ENCODE data around the gene C19orf18. TPM values are rescaled to one million over a fixed set of nuclear protein-coding genes. Genes with fewer than 3 reads are reported as not detected.
A peak's percentile ranks its signal among the peaks of the same experiment; 100 is the strongest.
"Not testable (repeated sequence)": the region's sequence is repeated elsewhere in the genome, so short reads cannot be mapped to it uniquely, and the experiment has no call there.

C19orf18 gene
- not detected in 2 replicates for total RNA-seq (2014; rRNA removed; shearing (Covaris generic))

DNA sequence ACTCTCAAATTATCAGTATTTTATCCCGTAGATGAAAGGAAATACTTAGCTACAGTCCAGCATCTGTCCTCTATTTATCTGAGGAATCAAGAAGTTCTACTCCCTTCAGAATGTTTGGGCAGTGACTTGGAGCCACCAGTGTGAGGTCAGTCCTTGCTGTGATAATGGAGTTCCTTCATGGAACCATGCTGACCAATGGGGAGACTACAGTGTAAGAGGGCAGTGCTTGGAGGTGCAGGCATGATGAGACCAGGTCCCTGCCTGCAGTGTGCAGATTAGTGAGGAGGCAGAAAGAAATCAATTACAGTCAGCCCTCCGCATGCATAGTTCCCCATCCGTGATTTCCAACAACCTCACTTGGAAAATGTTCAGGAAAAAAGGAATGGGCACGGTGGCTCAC is at the start of gene C19orf18:
Gene C19orf18, minus strand, starts transcription at position 101 of the 400 bp plus-strand sequence. CDS start 102 bp downstream, outside the sequence.
- DNase-seq (ENCODE audit: low spot score): no peak

DNA sequence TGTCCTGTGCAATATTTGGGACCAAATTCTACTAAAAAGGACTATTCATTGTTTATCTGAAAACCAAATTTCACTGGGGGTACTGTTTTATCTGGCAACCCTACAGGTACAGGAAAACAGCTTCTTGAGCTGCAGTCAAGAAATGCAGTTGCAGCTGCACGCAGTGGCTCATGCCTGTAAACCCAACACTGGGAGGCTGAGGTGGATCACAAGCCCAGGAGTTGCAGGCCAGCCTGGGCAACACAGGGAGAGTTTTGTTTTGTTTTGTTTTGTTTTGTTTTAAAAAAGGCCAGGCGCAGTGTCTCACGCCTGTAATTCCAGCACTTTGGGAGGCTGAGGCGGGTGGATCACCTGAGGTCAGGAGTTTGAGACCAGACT is 47.9 kb upstream of the C19orf18 start:
- no peak for DNase-seq (ENCODE audit: low spot score)

DNA sequence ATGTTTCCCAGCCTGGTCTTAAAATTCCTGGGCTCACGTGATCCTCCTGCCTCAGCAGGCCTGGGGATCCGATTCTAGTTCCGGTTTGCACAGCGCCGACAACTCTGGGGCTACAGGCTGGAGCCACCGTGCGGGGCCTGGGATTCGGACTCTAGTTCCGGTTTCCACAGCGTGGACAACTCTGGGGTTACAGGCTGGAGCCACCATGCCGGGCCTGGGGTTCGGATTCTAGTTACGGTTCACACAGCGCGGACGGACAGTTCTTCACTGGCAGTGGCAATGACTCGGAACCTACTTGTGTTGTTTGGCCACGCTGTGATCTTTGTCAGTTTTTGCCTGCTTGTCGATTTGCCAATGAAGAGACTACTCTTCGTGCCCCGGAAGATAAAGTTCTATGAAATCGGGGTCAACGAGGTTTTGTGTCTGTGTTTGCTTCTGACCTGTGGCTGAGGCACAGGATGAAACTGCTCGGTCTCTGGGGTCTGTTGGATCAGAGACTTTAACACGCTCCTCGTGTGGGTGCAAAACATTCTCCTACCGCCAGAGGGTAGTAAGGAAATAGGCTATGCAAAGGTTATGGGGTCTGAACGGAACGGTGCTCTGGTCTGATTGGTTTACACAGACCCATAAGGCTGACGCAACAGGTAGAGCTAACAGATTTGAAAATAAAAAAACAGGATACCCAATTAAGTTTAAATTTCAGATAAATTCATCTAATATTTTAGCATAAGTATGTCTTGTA is 47.4 kb upstream of the C19orf18 start:
- no peak for DNase-seq (ENCODE audit: low spot score)

DNA sequence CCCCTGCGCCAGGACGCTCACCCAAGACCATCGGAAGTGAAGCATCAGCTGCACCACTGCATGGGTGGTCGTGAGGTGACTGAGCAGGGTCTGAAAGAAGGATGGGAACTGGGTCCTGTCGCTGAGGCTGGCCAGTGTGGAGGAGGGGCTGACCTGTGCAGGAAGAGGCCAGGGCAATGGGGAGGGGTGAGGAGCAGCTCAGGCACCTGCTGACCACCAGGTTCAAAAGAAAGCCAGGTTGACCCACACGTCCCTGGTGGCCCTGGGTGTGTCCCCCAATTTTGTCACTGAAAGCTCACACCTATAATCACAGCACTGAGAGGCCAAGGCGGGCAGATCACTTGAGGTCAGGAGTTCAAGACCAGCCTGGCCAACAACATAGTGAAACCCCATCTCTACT is 45.8 kb upstream of the C19orf18 start:
- no peak for DNase-seq (ENCODE audit: low spot score)

DNA sequence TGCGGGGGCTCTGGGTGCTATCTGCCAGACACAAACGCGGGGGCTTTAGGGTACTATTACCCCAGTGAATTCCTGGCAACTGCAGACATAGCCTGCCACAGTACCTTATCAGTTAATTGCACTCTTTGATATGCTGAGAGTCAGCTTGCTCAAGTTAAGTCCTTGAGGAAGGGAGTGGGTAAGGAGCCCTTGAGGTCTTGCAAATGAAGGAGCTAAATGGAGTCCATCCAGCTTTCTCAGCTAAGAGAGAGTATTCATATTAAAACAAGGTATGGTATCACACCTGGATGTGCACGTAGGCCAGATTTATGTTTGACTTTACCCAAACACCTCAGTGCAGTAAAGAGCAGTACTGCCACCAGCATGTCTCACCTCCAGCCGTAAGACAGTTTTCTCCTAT is 39.8 kb upstream of the C19orf18 start:
- DNase-seq (ENCODE audit: low spot score): no peak

DNA sequence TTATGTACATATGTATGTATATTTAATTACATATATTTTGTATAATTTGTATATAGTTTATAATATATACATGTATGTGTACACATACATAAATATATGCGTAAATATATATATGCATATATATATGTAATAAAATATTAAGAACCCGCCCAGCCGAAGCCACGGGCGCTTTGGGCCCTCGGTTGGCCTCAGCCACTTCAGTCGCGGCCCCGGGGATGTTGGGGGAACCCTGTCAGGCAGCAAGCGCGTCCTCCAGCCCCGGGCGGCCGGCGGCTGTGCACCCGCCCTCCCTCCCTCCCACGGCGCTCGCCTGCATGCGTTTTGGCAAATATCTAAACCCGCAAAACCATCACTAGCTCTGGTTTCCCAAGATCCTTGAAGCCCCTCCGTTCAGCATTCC is 36.2 kb upstream of the C19orf18 start:
- DNase-seq (ENCODE audit: low spot score): no peak

DNA sequence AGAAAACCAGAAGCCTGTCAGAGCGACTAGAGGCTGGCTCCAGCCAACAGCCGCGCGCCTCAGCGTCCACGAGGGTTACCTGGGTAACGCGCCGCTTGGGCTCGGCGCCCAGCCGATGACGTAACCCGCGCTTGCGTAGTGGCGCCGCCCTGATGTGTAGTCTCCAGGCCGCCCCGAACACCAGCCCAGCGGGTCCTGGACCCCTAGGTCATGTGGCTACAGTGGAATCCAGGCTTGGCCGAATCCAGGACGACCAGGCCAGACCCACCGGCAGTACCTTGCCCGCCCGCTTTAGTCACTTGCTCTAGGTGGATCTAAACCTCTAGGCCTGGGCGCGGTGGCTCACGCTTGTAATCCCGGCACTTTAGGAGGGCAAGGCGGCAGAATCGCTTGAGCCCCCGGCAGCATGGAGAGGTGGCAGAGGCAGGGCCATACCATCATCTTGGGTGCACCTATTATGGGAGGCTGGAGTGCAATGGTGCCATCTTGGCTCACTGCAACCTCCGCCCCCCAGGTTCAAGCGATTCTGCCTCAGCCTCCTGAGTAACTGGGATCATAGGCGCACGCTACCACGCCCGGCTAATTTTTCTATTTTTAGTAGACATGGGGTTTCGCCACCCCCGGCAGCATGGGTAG is 35.5 kb upstream of the C19orf18 start:
- DNase-seq (ENCODE audit: low spot score): no peak

DNA sequence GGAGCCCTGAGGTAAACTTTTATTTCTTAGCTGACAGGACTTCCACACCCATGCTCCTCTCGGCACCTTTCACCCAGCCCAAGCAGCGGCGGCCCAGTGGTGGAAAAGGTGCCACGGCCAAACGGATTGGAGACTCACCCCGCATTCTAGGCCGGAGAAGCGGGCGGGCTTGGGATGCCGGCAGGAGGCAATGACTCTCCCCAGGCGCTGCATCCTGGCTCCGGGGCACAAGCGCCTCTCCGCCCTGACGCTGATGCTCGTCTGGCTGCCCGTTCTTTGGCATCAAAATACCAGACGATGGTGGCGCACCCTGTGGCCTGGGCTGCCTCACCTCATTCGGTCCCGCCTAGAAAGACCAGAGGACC is 34.9 kb upstream of the C19orf18 start:
- DNase-seq (ENCODE audit: low spot score): no peak

DNA sequence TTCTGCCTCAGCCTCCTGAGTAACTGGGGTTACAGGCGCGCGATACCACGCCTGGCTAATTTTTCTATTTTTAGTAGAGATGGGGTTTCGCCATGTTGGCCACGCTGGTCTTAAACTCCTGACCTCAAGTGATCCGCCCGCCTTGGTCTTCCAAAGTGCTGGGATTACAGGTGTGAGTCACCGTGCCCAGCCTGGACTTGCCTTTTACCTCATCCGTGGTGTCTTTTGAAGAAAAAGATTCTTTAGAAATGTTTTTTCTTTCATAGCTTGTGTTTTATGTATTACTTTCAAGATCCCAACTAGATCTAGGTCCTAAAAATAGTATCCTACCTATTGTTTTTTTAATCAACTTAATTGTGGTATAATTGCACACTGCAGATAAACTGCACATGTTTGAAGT is 34.5 kb upstream of the C19orf18 start:
- DNase-seq (ENCODE audit: low spot score): not testable (repeated sequence)

DNA sequence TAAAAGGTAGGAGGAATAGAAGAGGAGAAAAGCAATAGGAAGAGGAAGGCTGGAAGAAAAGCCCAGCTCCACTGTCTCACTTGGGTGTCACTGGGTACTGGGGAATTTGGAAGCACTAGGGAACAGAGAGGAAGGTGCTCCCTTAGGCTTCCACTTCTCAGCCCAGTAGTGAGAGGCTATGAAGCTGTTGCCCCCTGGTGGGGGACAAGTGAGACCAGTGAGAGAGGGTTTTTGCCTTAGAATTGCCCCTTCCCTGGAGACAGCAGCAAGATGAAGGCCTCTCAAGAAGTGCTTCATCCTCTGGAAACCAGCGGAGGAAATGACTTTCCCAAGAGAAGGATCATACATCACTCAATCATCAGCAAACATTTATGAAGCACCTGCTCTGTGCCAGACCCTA is 33.0 kb upstream of the C19orf18 start:
- no peak for DNase-seq (ENCODE audit: low spot score)

DNA sequence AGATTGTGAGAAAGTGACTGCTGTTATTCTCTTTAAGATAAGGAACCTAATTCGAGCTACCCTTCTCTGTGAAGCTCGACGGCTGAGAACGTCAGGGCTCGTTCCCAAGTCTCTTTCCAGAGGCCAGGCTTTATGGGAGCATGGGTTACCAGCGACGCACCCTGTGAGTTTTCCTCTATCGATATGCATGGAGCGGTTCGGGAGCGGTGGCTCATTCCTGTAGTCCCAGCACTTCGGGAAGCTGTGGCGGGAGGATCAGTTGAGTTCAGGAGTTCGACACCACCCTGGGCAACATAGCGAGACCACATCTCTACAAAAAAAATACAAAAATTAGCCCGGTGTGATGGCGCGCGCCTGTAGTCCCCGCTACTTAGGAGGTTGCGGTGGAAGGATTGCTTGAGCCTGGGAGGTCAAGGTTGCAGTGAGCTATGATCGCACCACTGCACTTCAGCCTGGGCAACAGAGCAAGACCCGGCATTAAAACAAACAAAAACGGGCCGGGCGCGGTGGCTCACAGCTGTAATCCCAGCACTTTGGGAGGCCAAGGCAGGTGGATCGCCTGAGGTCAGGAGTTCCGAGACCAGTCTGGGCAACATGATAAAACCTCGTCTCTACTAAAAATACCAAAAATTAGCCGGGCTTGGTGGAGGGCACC is 29.0 kb upstream of the C19orf18 start:
- DNase-seq (ENCODE audit: low spot score): no peak

DNA sequence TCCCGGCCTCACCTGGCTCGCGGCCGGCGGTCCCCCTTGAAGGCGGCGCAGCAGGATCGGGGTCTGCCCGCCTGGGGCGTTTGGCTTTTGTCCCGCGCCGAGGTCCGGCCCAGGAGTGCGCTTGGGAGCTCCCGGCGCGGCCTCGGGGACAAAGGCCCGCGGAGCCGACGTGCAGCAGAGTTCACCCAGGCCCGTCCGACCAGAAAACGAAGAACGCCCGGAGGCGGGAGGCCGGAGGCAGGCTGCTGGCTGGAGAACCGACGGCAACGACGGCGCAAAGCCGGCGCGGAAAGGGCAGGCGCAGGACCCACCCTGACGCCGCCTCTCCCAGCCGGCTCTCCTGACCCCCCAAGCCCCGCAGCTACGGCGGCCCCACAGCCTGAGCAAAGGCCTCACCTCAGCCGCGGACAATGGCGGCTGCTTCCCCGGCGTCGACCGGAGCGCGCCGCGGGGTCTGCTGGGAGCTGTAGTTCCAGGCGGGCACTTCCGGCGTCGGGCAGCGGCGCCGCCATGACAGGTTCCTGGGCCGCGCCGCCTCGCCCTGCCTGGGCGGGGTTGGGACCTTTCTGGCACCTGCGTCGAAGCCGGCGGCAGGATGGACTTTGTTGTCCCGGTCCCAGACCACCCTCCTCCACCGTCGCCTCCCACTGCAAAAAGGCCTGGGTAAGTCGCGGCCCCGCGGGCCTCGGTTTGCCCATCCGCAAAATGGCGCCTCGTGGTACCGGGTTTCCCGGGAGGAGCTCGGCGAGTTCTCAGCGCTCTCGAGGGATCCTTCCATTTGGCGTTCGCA is 28.2 kb upstream of the C19orf18 start, which contains the start of gene ZNF606:
Gene ZNF606, minus strand, starts transcription at position 437 of the 790 bp plus-strand sequence. CDS start 1,501 bp downstream, outside the sequence.
- peak; percentile 84 for DNase-seq (ENCODE audit: low spot score)

DNA sequence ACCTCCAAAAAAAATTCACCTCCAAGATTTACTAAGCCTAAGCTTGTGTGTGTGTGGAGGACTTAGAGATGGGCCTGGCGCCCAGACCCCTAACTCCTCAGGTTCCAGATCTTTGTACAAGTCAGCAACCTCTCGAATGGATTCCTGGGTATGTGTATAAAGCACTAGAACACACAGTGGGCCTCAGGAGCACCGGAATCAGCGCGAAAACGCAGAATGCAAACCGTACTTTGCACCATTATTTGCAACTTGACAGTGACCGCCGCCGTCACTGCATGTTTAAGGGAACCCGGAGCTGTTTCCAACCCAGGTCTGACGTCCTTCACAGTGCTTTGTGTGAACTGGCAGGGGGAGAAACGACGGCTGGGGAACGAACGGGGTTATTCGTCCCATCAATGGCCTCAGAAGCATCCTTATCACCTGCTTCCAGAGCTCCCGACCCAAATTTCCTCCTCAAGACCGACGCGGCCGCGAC is 27.6 kb upstream of the C19orf18 start:
- no peak for DNase-seq (ENCODE audit: low spot score)

DNA sequence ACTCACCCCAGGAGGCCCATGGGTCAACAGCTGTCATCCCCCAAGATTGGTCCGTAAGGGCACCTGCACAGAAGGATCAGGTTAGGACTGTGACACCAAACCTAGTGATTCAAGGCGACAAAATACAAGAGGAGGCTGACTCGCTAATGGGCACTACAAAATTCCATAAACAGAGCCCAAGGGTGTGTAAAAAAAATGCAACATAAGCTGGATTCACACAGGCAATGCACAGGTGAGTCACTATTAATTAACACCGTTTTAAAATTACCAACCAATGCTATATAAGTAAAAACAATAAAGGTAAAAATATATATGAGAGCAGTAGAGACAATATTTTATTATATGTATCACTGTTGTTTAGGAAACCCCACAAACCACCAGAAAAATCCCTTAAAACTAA is 26.3 kb upstream of the C19orf18 start:
- no peak for DNase-seq (ENCODE audit: low spot score)

DNA sequence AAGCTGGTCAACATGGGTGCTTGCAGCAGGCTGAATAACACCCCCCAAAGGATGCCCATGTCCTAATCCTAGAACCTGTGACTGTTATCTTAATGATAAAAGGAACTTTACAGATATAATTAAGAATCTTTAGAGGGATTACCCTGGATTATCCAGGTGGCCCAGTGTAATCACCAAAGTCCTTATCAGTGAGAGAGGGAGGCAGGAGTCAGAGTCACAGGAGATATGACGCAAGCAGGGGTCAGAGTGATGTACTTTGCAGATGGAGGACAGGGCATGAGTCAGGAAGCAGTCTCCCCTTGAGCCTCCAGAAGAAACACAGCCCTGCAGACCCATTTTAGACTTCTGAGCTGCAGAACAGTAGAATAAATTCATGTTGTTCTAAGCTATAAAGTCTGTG is 18.5 kb upstream of the C19orf18 start:
- DNase-seq (ENCODE audit: low spot score): no peak

DNA sequence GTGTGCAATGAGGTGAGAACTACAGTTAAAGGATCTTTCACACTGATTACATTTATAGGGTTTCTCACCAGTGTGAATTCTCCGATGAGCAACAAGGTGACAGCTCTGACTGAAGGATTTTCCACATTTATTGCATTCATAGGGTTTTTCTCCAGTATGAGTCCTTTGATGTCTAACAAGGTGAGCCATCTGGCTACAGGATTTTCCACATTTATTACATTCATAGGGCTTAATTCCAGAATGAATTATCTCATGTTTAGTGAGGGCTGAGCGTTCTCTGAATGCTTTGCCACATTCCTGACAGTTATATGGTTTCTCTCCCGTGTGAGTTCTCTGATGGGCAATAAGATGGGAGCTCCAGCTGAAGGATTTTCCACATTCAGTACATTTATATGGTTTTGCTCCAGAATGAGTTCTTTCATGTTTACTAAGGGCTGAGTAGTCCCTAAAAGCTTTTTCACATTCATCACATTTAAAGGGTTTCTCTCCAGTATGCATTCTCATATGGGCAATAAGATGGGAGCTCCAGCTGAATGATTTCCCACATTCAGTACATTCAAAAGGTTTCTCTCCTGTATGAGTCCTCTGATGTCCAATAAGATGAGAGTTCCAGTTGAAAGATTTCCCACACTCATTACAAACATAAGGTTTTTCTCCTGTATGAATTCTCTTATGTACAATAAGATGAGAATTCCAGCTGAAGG is 4.4 kb upstream of the C19orf18 start:
- DNase-seq (ENCODE audit: low spot score): no peak

DNA sequence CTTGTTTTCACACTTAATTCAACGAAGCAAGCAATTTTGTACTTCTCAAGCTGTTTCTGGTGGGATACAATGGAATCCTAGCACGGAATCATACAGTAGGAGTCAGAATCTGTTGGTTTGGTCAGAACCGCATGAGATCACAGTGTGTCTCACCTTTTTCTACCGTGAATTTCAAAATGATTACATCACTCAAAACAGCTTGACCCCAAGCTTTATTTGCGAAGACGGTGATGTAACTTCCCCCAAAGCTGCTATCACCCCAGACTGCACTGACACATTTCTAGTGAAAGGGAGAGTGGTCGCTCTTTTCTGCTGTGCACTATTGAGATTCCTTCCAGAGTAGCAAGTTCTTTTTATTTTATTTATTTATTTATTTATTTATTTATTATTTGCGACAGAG is 9.6 kb downstream of the C19orf18 start:
- no peak for DNase-seq (ENCODE audit: low spot score)

DNA sequence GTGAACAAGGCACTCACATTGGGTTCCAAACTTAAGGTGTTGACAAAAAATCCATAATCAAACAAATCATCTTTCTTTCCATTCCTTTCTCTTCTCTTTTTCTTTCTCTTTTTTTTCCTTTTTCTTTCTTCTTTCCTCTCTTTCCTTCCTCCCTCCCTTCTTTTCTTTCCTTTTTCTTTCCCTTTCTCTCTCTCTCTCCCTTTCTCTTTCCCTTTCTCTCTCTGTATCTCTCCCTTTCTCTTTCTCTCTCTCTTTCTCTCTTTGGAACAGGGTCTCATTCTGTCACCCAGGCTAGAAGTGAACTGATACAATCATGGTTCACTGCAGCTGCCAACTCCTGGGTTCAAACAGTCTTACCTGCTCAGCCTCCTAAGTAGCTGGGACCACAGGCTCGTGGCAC is 12.5 kb downstream of the C19orf18 start:
- no peak for DNase-seq (ENCODE audit: low spot score)

DNA sequence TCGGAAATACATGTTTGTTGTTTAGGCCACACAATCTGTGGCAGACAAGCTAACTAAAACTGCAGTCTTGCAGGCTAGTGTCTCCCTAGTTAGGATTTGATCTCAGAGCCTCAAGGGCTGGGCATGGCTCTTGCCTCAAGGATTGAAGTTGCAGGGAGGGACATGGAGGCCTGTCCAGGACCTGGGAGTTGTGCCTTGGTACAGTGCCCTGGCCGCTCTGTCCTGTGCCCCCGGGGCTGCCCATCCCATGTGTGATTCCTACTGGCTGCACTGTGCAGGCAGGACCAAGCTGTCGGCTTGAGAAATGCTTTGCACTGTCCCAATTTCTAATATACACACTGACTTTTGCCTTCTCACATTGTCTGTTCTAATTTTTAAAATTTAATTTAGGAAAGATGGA is 19.3 kb downstream of the C19orf18 start:
- no peak for DNase-seq (ENCODE audit: low spot score)

DNA sequence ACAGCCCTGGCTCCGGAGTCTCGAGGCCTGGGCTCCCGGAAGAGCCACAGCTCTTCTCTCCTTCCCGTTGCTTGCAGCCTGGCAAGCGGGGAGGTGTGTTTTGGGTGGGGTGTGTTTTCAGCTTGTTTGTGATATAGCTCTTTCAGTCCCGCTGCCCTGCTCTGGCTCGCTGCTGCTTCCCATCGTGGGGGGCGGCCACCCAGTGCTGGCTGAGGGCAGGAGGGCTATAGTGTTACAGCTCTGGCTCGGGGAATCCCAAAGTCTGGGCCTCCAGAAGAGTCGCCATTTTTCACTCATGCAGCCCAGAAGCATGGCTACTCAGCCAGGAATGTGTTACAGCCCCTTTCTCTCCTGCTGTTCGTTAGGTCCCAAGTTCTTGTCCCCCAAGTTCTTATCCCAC is 24.6 kb downstream of the C19orf18 start:
- DNase-seq (ENCODE audit: low spot score): no peak

DNA sequence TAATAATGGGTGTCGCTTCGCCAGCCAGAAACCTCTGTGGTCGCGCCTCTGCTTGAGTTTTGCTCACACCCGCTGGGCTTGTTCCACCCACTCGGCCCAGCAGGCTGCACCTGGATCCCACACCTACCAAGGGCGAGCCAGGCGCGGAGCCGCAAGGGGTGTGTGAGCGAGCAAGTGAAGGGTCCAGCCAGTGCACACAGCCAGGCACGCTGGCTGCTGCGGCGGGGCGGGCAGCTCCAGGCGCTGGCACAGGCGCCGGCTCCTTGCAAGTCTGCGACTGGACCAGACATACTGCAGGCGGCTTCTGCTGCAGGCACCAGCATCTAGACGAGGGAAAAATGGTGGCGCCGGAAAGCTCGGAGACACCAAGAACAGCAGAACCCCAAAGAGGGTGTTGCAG is 25.0 kb downstream of the C19orf18 start:
- no peak for DNase-seq (ENCODE audit: low spot score)
